Stimulated activated CD4-positive, alpha-beta T cell treated with anti-CD3 and anti-CD28 coated beads, TNF-alpha, amount 100 ng/mL, for 4 hours (primary cell): ENCODE data around the gene THBS1.

ENCODE experiments used
- DNase-seq, 3 experiments: peaks; one replicate each; pipeline ENCODE4 v3.0.0-alpha.2; 2020; ENCODE audit warnings: low read depth in 3 of 3

Gene THBS1

DNA sequence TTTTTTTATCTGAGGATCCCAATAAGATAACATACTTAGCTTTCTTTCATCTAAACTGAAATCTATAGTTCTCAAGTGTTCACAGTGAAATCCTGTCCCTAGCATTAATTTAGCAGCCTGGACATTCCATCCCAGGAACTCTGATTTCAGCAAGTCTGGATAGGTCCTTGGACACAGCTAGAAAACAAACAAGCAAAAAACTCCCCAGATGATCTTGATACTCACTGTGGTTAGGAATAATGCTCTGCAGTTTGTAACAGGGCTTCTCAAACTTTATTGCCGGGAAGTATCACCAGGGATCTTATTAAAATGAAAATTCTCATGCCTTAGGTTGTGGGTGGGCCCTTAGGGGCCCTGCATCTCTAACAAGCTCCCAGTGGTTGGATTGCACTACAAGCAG, 24.3 kb downstream of the THBS1 start:
- no peak for DNase-seq

GRCh38 chr15:39608185-39609139, 27.6 kb downstream of the THBS1 start:
- no peak for DNase-seq

DNA sequence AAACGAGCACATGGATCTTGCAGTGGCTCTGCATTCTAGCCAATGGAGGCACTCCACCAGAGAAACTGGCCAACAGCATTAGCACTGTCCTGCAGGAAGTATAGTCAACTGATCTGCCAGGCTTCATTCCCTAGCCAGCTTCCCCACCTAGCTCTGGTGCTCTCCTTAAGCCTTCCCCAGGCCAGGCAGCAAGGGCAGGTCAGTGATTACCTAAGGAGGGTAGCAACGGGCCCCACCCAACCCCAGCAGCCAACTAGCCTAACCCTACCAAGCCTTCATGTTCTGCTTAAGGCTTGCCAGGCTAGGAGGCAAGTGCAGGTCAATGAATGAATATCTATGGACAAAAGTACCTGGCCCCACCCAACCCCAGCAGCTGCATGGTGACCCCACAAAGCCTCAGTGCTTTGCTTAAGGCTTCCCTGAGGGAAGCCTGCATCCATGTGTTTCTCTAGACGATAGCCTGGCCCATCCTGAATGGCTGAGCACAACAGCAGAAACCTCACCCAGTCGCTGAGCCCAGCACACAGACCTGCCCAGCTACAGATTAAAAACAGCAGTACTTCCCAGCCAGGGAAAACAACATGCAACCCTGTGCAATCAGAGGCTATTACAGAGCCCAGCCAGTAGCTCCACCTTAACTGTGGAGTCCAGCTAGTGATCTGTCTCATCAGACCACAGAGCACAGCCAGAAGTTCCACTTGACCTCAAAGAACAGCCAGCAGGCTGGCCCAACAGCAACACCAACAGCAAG, 28.5 kb downstream of the THBS1 start:
- DNase-seq = no peak

- no peak for DNase-seq
Measured at GRCh38 chr15:39610665-39611064, 29.8 kb downstream of the THBS1 start.

DNA sequence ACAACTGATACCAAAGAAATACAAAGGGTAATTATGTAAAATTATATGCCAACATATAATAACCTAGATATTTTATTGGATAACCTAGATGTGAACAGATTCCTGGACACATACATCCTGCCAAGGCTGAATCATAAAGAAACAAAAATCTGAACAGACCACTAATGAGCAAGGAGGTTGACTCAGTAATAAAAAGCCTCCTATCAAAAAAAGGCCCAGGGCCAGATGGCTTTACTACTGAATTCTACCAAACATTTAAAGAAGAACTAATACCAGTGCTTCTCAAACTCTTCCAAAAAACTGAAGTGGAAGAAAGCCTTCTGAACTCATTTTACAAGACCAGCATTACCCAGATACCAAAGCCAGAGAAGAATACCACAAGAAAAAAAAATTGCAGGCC, 32.4 kb downstream of the THBS1 start:
- DNase-seq = no peak

DNA sequence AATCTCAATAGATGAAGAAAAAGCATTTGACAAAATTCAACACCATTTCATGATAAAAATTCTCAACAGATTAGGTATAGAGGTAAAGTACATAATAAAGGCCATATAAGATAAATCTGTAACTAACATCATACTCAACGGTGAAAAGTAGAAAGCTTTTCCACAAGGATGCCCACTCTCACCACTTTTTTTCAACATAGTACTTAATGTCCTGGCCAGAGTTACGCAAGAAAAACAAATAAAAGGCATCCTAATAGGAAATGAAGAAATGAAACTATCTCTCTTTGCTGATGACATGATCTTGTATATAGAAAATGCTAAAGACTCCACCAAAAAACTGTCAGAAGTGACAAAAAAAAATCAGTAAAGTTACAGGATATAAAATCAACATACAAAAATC, 33.0 kb downstream of the THBS1 start:
- DNase-seq = no peak

DNA sequence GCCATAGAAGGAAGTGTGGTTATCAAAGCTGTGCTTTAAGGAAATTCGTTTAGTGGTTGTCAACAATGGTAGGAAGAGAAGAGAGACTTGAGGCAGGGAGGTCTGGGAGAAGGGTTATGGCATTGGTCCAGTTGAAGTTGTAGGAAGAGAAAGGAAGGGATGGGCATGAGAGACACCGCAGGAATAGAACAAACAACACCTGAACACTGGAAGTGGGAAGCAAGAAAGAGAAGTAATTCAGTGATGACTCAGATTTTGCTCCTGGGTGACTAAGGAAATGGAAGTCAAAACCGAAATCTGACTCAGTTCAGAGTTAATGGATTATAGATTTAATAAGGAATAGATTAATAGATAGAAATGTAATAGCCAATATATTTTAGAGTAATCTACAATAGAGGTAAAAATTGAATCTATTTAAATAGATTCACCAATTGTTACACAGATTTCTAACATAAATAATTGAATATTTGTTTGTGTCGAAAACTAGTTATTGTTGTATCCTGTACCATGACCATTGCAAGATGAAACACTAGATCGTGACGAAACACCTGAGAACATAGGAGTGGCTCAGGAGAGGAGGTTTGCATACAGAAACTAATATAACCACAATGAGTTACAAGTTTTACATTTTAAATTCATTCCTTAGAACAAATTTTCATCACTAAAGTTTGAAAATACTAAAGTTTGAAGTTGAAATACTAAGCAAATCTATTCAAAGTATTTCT, 36.0 kb downstream of the THBS1 start:
- no peak for DNase-seq

DNA sequence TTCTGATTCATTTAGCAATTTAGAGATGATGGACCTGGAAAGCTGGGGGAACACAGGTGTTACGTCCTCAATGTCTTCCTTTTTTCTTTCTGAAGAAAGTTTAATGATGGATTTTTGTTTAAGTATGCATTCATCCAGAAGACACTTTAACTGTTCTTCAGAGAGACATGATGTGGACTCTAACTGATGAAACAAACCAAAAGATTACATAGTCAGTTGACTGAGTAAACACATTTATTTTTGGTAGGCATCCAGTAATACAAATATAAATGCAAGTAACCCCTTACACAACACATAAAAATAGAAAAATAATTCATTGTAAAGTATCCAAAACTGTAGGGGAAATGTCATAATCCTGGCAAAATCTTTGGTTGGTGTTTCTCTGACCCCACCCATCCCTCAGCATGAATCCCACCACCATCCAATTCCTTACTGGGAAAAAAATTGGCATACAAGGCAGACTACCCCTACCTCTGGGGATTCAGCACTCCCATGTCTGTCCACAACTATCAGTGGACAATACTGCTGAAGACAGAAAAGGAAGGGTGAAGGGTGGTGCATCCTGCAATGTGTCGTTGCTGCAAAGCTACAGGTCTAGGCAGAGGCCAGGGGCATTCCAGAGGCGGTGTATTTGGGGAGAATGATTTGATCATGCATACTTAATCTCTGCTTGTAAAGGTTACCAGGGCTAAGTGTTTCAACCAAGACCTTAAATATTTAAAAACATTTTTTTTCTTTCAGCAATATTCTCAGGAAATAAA, 37.4 kb downstream of the THBS1 start:
- no peak for DNase-seq

DNA sequence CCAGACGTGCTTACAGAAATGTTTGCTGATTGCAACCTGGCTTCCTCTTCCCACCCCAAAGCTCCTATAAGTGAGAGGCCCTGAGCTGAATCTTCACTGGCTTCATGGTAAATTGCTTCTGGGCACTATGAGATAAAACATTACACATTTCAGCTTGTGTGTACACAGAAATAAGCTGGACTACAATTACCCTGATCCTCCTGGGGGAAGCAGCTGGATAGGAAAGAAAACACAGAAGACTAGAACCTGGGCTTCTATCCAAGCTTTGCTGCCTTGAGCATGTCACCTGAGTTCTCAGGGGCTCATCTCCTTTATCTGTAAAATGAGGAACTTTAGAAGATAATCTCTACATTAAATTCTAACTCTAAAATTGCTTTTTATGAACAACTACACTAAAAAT, 40.3 kb downstream of the THBS1 start:
- DNase-seq = no peak

GRCh38 chr15:39621976-39622375, 41.1 kb downstream of the THBS1 start:
- no peak for DNase-seq

- DNase-seq = no peak
Measured at GRCh38 chr15:39622660-39623516, 42.0 kb downstream of the THBS1 start.

DNA sequence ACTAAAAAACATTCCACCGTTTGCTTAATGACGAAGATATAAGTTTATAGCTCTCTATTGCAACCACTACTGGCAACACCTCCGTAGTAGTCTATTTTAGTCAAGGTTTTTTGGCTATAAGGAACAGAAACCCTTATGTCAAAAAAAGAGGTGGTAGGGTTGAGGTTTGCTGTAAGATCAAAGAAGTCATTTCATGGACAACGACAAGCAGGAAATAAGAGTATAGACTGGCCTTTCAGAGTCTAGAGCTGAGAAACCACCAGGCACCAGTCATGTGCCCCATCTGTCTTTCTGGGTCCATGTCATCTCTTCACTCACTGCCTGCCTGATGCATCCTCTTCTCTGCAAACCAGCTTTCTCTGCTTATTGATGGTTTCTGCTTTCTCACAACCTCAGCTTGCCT, 42.7 kb downstream of the THBS1 start:
- no peak for DNase-seq

GRCh38 chr15:39624806-39625205, 43.9 kb downstream of the THBS1 start:
- peak in 2 of 3 experiments; percentile 13 to 40 for DNase-seq

- no peak for DNase-seq
Measured at GRCh38 chr15:39625451-39625850, 44.6 kb downstream of the THBS1 start.

DNA sequence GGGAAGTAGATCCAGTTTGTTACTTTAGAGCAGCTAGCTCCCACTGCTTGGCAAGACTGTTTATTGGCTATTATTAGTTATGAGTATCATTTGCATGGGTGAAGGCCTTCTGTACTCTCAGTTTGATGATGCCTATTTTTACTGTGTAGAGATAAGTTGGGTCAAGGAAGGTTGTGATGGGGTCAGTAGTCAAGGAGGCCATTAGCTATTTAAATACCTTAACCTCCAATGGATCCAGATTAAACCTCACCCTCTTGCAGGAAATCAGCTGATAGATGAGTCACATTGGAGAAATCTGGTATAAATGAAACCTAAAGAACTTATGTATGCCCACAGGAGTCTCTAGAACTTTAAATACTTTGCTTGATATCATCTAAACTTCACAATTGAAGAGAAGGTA, 45.0 kb downstream of the THBS1 start:
- no peak for DNase-seq

DNA sequence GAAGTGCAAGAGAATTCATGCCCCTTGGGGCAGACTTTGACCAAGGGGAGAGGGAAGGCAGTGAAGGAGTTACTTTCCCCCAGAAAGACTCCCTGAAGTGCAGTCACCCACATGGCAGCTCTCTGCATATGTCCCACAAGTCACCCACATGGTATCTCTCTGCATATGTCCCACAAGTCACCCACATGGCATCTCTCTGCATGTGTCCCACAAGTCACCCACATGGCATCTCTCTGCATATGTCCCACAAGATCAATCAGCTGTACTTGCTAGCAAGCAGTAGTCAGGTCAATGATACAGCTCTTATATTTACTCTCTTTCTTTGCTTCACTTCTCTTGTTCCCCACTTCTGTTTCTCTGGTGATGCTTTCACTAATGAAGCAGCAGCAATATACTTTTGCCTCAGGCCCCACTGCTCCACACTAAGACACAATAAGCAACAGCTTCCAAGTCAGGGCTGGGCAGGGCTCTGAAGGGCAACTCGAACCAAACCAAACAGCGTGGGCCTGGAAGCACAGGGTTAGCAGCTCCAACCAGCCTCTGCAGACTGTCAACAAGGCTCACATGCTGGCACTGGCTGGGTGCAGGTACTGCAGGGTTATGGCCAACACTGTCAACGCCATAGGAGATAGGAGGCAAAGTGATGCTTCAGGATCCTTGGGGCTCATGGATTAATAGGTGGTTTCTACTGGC, 46.7 kb downstream of the THBS1 start:
- DNase-seq = no peak

GRCh38 chr15:39628144-39628508, 47.2 kb downstream of the THBS1 start:
- no peak for DNase-seq

DNA sequence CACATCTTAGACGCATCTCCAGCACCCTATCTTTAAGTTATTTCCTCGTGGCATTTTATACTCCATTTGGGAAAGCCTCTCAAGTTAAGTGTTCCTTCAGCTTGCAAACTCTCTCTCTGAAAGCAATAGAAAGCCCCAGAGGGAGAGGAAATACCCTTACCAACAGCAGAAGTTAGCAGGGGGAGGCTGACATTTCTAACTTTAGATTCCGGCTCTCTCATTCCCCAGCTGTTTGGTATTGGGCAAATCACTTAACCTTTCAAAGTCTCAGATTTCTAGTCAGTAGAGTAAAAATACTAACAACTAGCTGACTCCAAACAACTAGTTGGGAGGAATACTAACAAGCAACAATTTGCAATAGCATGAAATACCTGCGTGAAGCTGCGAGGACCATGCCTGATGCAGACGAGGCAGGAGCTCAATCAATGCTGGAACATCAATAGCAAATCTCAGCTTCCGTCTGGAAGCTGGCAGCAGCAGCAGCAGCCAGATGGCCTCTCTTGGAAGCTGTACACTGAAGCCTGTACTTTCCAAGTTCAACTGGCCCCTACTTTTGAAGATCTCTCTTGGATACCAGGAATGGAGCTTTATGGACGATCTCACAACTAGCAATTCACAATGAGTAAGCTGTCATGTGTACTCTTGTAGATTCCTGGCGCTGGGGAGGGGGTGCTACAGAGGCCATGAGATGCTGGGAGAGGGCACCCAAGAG, 47.8 kb downstream of the THBS1 start:
- DNase-seq = no peak

DNA sequence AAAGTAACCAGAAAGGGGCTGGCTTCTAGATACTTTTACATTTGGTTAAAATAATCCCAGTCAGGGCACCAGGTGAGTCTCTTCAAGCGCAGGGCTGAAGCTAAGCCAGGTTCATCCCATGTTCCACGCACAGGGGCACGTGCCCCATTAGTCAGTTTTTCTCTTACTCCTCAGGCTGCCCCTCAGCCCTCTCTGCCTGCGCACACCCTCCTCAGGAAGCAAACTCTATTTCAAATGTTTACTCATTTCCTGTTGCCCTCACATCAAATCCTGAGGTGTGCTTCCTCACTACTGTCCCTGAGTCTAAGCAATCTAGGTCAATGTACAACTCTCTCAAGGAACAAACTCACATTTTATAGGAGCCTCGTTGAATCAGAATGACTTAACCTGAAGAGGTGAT, 48.5 kb downstream of the THBS1 start:
- peak in 2 of 3 experiments; percentile 50 to 58 for DNase-seq
